CD4-positive, alpha-beta memory T cell (primary cell): Measurements from ENCODE around the gene MXD4. TPM values are rescaled to one million over a fixed set of nuclear protein-coding genes. Genes with fewer than 3 reads are reported as not detected.
A peak's percentile ranks its signal among the peaks of the same experiment; 100 is the strongest.

Source experiments
- CTCF ChIA-PET: fragments of 350-600 bp; sonication (Branson Sonifier 250); formaldehyde crosslinking; loops from one replicate; lab custom pipeline; 2021; ENCODE audit warnings: inconsistent platforms; ENCODE audit not compliant: partially characterized antibody; lab: Charles Lee
- POLR2A ChIA-PET: fragments of 350-600 bp; sonication (Branson Sonifier 250); formaldehyde crosslinking; loops from one replicate; lab custom pipeline; 2021; ENCODE audit not compliant: partially characterized antibody; lab: Charles Lee
- DNase-seq, 5 donors: peaks; one replicate each; pipeline versions ENCODE4 v3.0.0 to v3.0.0-alpha.2; 2020 to 2022; ENCODE audit warnings: mixed read lengths in 1 of 5
- H3K27ac ChIP-seq: one replicate; pipeline ENCODE4 v1.7.0; 2013; ENCODE audit warnings: low read depth, low read length
- H3K27me3 ChIP-seq: 2 replicates; pipeline ENCODE4 v1.7.0; 2013; ENCODE audit warnings: mild to moderate bottlenecking, low read length, moderate library complexity; ENCODE audit not compliant: insufficient read depth
- H3K36me3 ChIP-seq: 2 replicates; pipeline ENCODE4 v1.7.0; 2013; ENCODE audit warnings: mild to moderate bottlenecking, low read length, moderate library complexity; ENCODE audit not compliant: insufficient read depth
- H3K4me1 ChIP-seq: 2 replicates; pipeline ENCODE4 v1.7.0; 2013; ENCODE audit warnings: mild to moderate bottlenecking, low read length, moderate library complexity; ENCODE audit not compliant: insufficient read depth
- H3K4me3 ChIP-seq, 2 donors: one replicate each; pipeline ENCODE4 v1.7.0; 2013; ENCODE audit warnings: low read length in 2 of 2, mild to moderate bottlenecking in 1 of 2
- H3K9me3 ChIP-seq, 2 donors: one replicate each; pipeline ENCODE4 v1.7.0; 2013; ENCODE audit warnings: low read length in 2 of 2, control low read depth in 1 of 2; ENCODE audit not compliant: control insufficient read depth in 1 of 2
- H3K27ac Mint-ChIP-seq, 7 donors: one replicate each; pipeline ENCODE4 v1.8.0; 2020 to 2021; ENCODE audit warnings: mixed read lengths in 7 of 7, mild to moderate bottlenecking in 6 of 7, inconsistent platforms in 3 of 7, moderate library complexity in 3 of 7
- H3K27me3 Mint-ChIP-seq, 2 donors: one replicate each; pipeline ENCODE4 v1.8.0; 2020 to 2021; ENCODE audit warnings: mixed read lengths in 2 of 2
- H3K36me3 Mint-ChIP-seq, 2 donors: one replicate each; pipeline ENCODE4 v1.8.0; 2020 to 2021; ENCODE audit warnings: mixed read lengths in 2 of 2, inconsistent platforms in 1 of 2, mild to moderate bottlenecking in 1 of 2
- H3K4me1 Mint-ChIP-seq, 4 donors: one replicate each; pipeline ENCODE4 v1.8.0; 2020 to 2021; ENCODE audit warnings: mixed read lengths in 4 of 4, mild to moderate bottlenecking in 1 of 4
- H3K4me3 Mint-ChIP-seq, 8 donors: one replicate each; pipeline ENCODE4 v1.8.0; 2020 to 2021; ENCODE audit warnings: mixed read lengths in 8 of 8, mild to moderate bottlenecking in 7 of 8, moderate library complexity in 6 of 8, inconsistent platforms in 3 of 8
- H3K9me3 Mint-ChIP-seq, 8 donors: one replicate each; pipeline ENCODE4 v1.8.0; 2020 to 2021; ENCODE audit warnings: mixed read lengths in 8 of 8, mild to moderate bottlenecking in 5 of 8, inconsistent platforms in 3 of 8, moderate library complexity in 1 of 8
- intact Hi-C: fragments of 100-400 bp; cut with micrococcal nuclease; formaldehyde crosslinking; loops from one replicate; pipeline ENCODE4 v1.15.1; 2023
- polyA plus RNA-seq, 2 donors: library from polyadenylated mRNA; unstranded; fragments of 300-500 nt; fragmentation: Illumina TruSeq; gene quantifications; one replicate each; pipeline ENCODE4 v1.2.3, GENCODE V29; 2021
- total RNA-seq, 2 experiments: library from RNA; stranded (reverse); gene quantifications; one replicate each; pipeline ENCODE4 v1.2.3, GENCODE V29; 2021

The MXD4 gene
- total and polyA plus RNA-seq, 4 experiments from 2014 or later, result 31.9 to 67.5 (median 57.7) TPM

DNA sequence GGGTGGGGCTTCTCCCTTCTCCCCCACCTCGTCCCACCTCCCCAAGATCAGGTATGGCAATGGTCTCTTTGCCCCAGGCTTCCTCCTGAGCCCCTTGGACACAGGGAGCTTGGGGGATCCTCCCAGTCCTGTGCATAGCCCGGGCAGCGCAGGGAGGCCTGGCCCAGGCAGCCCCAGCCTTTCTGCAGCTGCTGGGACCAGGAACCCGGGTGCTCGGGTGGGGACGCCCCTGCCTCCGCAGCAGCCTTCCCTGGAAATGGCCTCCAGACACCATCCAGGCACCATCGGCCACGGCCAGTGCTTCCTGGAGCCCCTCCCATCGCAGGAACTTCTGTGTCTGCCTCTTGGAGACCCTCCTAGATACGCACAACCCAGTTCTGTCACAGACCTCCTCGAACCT, 5.9 kb upstream of the MXD4 start:
- Histone ChIP-seq H3K4me3 (no peak overlapping the region), H3K4me1 (peaks cover 11% of the 10 kb centered on the region), H3K27ac (no peak overlapping the region), H3K36me3 (no peaks in the 10 kb centered on the region), H3K9me3 (no peaks in the 10 kb centered on the region), H3K27me3 (no peaks in the 10 kb centered on the region)
- Mint-ChIP-seq H3K27ac (no peak overlapping the region), H3K4me1 (peaks cover 0 to 15% (median 2%) of the 10 kb centered on the region in 4 donors), H3K9me3 (no peaks in the 10 kb centered on the region), H3K27me3 (no peaks in the 10 kb centered on the region), H3K4me3 (no peak overlapping the region), H3K36me3 (peaks cover 3 to 8% of the 10 kb centered on the region in 2 donors)
- POLR2A ChIA-PET, result no interaction called here
- CTCF ChIA-PET, result no interaction called here
- DNase-seq, result no peak
- intact Hi-C loops, result no loop called here

DNA sequence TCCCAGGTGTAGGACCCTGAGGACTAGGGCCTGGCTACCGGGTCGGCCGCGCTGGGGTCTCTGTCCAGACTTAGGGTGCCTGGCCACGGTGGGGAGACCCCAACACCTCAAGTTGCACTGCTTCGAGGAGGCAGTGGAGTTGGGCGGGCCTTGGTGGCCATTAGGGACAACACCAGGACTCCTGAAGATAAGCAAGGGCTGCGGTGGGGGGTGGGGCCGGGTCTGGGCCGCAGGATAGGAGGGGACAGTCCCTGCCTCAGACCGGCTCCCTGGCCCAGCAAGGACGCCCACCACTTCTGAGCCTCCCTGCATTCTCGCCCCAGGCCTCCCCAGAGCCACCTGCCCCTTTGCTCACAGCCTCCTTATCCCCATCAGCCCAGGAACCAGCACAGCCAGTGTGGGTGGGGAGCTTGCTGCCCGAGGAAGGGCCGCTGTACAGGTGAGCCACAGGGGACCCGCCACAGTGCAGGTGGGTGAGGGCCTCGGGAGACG, 5.5 kb upstream of the MXD4 start:
- no peak overlapping the region for H3K27ac ChIP-seq
- ChIA-PET CTCF (no interaction called here), POLR2A (interaction anchor here (1.7 kb wide), 1 partner anchor 25 kb away, joined by 7 read pairs; the partner anchor contains the start of genes HAUS3 and POLN)
- no peaks in the 10 kb centered on the region for H3K36me3 ChIP-seq
- Mint-ChIP-seq H3K27ac (no peak overlapping the region), H3K4me1 (peaks cover under 1 to 13% (median under 1%) of the 10 kb centered on the region in 4 donors), H3K27me3 (no peaks in the 10 kb centered on the region), H3K4me3 (no peak overlapping the region), H3K9me3 (no peaks in the 10 kb centered on the region), H3K36me3 (peaks cover 3 to 5% of the 10 kb centered on the region in 2 donors)
- H3K4me1 ChIP-seq, result peaks cover 14% of the 10 kb centered on the region
- H3K9me3 ChIP-seq, result no peaks in the 10 kb centered on the region
- H3K4me3 ChIP-seq, result no peak overlapping the region
- DNase-seq, result no peak
- intact Hi-C loops, result no loop called here
- no peaks in the 10 kb centered on the region for H3K27me3 ChIP-seq

DNA sequence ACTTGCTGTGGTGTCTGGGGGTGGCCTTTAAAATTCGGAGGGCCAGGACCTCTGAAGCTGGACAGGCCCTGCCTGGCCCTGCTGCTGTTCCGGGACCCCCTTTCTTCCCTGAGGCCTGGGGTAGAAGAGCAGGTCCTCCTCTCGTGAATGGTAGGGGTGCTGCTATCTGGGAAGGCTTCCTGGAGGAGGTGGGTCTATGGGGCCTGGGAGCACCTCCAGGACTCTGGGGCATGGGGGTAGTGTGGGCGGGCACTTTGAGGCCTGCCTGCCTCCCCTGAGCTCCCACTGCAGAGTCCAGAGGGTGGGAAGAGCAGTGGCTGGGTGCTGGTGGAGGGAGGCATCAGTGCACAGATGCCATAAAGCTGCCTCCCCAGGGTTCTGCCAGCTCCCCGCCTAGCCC, 4.9 kb upstream of the MXD4 start:
- Histone ChIP-seq H3K4me1 (peaks cover 14% of the 10 kb centered on the region), H3K27ac (no peak overlapping the region), H3K4me3 (no peak overlapping the region), H3K9me3 (no peaks in the 10 kb centered on the region), H3K27me3 (no peaks in the 10 kb centered on the region), H3K36me3 (no peaks in the 10 kb centered on the region)
- Mint-ChIP-seq H3K36me3 (peaks cover 3 to 6% of the 10 kb centered on the region in 2 donors), H3K27me3 (no peaks in the 10 kb centered on the region), H3K9me3 (no peaks in the 10 kb centered on the region), H3K4me1 (peaks cover 0 to 11% (median 3%) of the 10 kb centered on the region in 4 donors), H3K27ac (no peak overlapping the region), H3K4me3 (no peak overlapping the region)
- no peak for DNase-seq
- ChIA-PET CTCF (no interaction called here), POLR2A (interaction anchor here (1.0 to 1.7 kb wide), 2 partner anchors 25 to 149 kb away, joined by 3 to 7 read pairs; partner anchors contain the start of genes HAUS3 and POLN)
- intact Hi-C loops, result no loop called here

- peak overlapping the region in 4 of 7 donors; percentile 12 to 73 (median 31) for H3K27ac Mint-ChIP-seq
- H3K9me3 Mint-ChIP-seq, result no peaks in the 10 kb centered on the region
- POLR2A ChIA-PET, result interaction anchor here (1.0 to 1.7 kb wide), 3 partner anchors 24 to 152 kb away, joined by 3 to 7 read pairs (median 3); partner anchors contain the start of genes CFAP99, HAUS3, POLN and ZFYVE28
- intact Hi-C loops, result no loop called here
- H3K4me1 Mint-ChIP-seq, result peaks cover 0 to 11% (median 3%) of the 10 kb centered on the region in 4 donors
- peaks cover 3 to 6% of the 10 kb centered on the region in 2 donors for H3K36me3 Mint-ChIP-seq
- Histone ChIP-seq H3K4me3 (no peak overlapping the region), H3K9me3 (no peaks in the 10 kb centered on the region), H3K27ac (no peak overlapping the region), H3K4me1 (peaks cover 14% of the 10 kb centered on the region), H3K36me3 (no peaks in the 10 kb centered on the region), H3K27me3 (no peaks in the 10 kb centered on the region)
- H3K27me3 Mint-ChIP-seq, result no peaks in the 10 kb centered on the region
- no peak for DNase-seq
- H3K4me3 Mint-ChIP-seq, result no peak overlapping the region
- CTCF ChIA-PET, result no interaction called here
Observed at GRCh38 chr4:2266181-2266580, 4.3 kb upstream of the MXD4 start.

DNA sequence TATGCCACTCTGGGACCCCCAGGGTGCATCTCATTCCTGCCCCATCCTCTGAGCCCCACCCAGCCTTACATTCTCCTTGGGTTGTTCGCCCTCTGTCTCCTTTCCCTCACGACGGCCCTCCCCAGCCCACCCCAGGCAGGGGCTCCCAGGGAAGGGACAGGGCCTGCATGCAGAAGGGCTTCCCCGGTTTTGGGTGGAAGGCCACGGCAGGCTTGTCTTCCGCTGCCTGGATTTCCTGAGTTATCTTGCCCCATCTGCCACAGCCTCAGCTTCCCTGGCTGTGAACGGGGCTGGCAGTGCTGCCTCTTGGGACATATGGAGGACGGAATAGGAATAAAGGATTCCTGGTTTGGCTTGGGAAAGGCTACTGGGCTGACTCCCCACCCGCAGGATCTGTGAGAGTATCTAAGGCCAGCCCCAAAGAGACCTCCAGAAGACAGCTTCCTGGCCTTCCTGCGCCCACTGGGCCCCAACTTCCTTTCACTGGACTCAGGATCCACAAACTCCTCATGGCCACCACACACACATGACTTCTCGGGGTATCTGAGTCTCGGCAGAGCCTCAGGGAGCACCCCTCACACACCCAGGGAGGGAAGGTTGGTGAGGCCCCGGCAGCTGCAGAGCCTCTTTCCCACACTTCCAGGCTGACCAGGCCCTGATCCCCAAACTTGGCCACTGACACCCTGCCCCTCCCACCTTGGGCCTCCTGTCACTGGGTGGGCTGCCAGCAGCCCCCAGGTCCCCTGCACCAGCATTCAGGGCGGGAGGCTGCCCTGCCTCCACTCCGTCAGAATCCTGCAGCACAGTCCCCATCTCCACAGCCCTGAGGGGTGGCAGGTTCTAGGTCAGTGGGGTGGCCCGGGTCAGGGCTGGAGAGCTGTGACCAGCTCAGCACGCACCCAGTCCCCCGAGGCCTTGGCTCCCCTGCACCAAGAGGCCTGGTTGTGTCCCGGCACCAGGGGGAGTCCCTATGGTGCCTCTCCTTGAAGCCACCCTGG, 3.5 kb upstream of the MXD4 start:
- no peaks in the 10 kb centered on the region for H3K9me3 Mint-ChIP-seq
- H3K4me3 Mint-ChIP-seq, result peak overlapping the region in 1 of 8 donors; percentile 57
- intact Hi-C loops, result no loop called here
- POLR2A ChIA-PET, result interaction anchor here (1.1 to 1.7 kb wide), 3 partner anchors 16 to 153 kb away, joined by 3 to 7 read pairs (median 5); partner anchors contain the start of genes CFAP99, HAUS3, POLN and ZFYVE28
- no peaks in the 10 kb centered on the region for H3K27me3 Mint-ChIP-seq
- H3K36me3 Mint-ChIP-seq, result peaks cover 3 to 4% of the 10 kb centered on the region in 2 donors
- Histone ChIP-seq H3K27ac (no peak overlapping the region), H3K4me1 (peaks cover 20% of the 10 kb centered on the region), H3K36me3 (no peaks in the 10 kb centered on the region), H3K4me3 (no peak overlapping the region), H3K9me3 (no peaks in the 10 kb centered on the region), H3K27me3 (no peaks in the 10 kb centered on the region)
- DNase-seq, result no peak
- peaks cover 0 to 13% (median 3%) of the 10 kb centered on the region in 4 donors for H3K4me1 Mint-ChIP-seq
- peak overlapping the region in 4 of 7 donors; percentile 30 to 73 (median 34) for H3K27ac Mint-ChIP-seq
- CTCF ChIA-PET, result no interaction called here

DNA sequence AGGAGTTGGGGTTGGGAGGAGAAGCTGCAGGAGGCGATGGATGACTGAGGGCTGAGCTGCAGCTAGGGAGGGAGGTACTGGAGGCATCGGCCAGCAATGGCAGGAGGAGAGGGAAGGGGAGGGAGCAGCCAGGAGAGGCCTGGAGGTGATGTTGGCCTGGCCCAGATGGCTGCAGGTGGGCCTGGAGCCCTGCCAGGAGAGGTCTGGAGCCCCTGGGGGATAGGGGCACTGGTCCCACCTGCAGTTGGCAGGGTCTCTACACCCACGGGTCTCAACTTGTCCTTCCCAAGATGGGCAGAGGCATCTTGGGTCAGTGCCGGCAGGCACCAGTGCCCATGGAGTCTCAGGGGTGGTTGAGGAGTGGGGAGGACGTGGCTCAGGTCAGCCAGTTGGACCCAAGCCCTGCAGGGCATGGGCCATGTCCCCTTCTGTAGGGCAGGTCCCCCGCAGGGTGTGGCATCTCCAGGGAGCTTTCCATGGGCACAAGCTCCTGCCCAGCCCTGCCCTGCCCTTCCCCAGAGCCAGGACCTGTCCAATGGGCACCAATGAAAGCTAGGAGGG, 2.7 kb upstream of the MXD4 start:
- no peaks in the 10 kb centered on the region for H3K36me3 ChIP-seq
- H3K4me3 Mint-ChIP-seq, result no peak overlapping the region
- ChIA-PET POLR2A (interaction anchor here (1.7 to 1.9 kb wide), 2 partner anchors 17 to 21 kb away, joined by 5 read pairs; no protein-coding TSS in a partner anchor), CTCF (no interaction called here)
- no peaks in the 10 kb centered on the region for H3K27me3 Mint-ChIP-seq
- H3K9me3 Mint-ChIP-seq, result no peaks in the 10 kb centered on the region
- no peaks in the 10 kb centered on the region for H3K9me3 ChIP-seq
- no peak overlapping the region for H3K4me3 ChIP-seq
- H3K27ac Mint-ChIP-seq, result peak overlapping the region in 1 of 7 donors; percentile 83
- H3K4me1 ChIP-seq, result peaks cover 28% of the 10 kb centered on the region
- no peak overlapping the region for H3K27ac ChIP-seq
- peaks cover 2 to 17% (median 5%) of the 10 kb centered on the region in 4 donors for H3K4me1 Mint-ChIP-seq
- H3K27me3 ChIP-seq, result no peaks in the 10 kb centered on the region
- intact Hi-C loops, result no loop called here
- no peak for DNase-seq
- peaks cover 2% of the 10 kb centered on the region in 2 donors for H3K36me3 Mint-ChIP-seq
